GM19043 (cell line): ENCODE data around the gene CPEB3.

ENCODE experiments used
- ATAC-seq: cut with Tn5 transposase; IDR thresholded peaks from one replicate; pipeline ENCODE4 v1.9.1; 2021; ENCODE audit warnings: low read depth; ENCODE audit not compliant: unreplicated experiment

CPEB3 gene

GRCh38 chr10:92268748-92269147 is 22.1 kb downstream of the CPEB3 start:
- no peak for ATAC-seq

GRCh38 chr10:92267343-92267742 is 23.5 kb downstream of the CPEB3 start:
- ATAC-seq, result no peak

- no peak for ATAC-seq
Measured at GRCh38 chr10:92265687-92266258, 25.1 kb downstream of the CPEB3 start.

- no peak for ATAC-seq
Measured at GRCh38 chr10:92264249-92264648, 26.6 kb downstream of the CPEB3 start.

GRCh38 chr10:92263396-92263795 is 27.5 kb downstream of the CPEB3 start:
- ATAC-seq, result no peak

- no peak for ATAC-seq
Measured at GRCh38 chr10:92248566-92248965, 42.3 kb downstream of the CPEB3 start.

GRCh38 chr10:92244796-92245195 is 46.1 kb downstream of the CPEB3 start:
- ATAC-seq, result no peak

GRCh38 chr10:92242910-92243671 is 47.8 kb downstream of the CPEB3 start:
- no peak for ATAC-seq

- ATAC-seq, result no peak
Measured at GRCh38 chr10:92242380-92242779, 48.5 kb downstream of the CPEB3 start.

GRCh38 chr10:92241501-92241900 is 49.4 kb downstream of the CPEB3 start:
- ATAC-seq, result no peak

GRCh38 chr10:92241158-92241500 is 49.7 kb downstream of the CPEB3 start:
- ATAC-seq, result no peak

- peak; percentile 69 for ATAC-seq
Measured at GRCh38 chr10:92240289-92241157, 50.4 kb downstream of the CPEB3 start.

- ATAC-seq, result no peak
Measured at GRCh38 chr10:92239600-92240288, 51.1 kb downstream of the CPEB3 start.

- ATAC-seq, result no peak
Measured at GRCh38 chr10:92239151-92239599, 51.7 kb downstream of the CPEB3 start.

GRCh38 chr10:92238586-92239098 is 52.2 kb downstream of the CPEB3 start:
- ATAC-seq, result no peak

- ATAC-seq, result no peak
Measured at GRCh38 chr10:92238054-92238585, 52.8 kb downstream of the CPEB3 start.

- no peak for ATAC-seq
Measured at GRCh38 chr10:92231196-92231595, 59.7 kb downstream of the CPEB3 start.

- no peak for ATAC-seq
Measured at GRCh38 chr10:92222603-92223262, 68.1 kb downstream of the CPEB3 start.

- ATAC-seq, result no peak
Measured at GRCh38 chr10:92219559-92219958, 71.3 kb downstream of the CPEB3 start.

GRCh38 chr10:92218569-92218968 is 72.3 kb downstream of the CPEB3 start:
- ATAC-seq, result no peak
